EL (cell line): ENCODE measurements around the gene NUDCD3.
"Not testable (repeated sequence)": the region's sequence is repeated elsewhere in the genome, so short reads cannot be mapped to it uniquely, and the experiment has no call there.

Experiments used
- DNase-seq: peaks from one replicate; pipeline ENCODE4 v3.0.0-alpha.2; 2016

NUDCD3 gene

DNA sequence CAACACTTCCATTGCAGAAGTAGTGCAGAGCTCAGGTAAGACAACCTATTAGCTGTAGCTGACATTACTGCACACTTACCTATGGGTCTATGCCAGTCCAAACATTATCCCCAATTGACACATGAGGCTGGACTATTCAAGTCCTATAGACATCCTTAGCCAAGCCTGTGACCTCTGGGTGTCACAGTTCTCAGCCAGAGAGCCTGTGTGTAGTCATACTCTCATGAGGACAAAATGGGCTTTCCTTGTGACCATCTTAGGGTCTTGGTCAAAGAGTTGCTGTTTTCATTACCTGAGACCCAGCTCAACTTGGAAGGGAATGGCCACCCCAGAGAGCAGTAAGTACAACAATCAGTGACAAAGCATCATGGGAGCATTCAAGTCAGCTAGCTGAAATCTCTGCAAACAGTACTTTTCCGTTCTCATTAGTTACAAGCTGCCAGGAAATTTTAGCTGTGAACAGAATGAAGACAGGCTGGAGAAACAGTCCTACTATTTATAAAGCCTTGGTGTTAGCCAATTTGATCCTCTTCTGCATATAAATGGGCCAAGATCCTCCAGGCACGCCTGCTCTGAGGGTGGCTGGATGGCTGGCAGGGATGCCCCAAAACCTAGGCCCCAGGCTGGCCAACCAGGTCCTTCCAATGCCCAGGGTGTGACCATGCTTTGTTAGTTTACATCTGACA lies 44.3 kb downstream of the NUDCD3 start:
- DNase-seq, result no peak

- no peak for DNase-seq
These were observed 49.4 kb downstream of the NUDCD3 start for GRCh38 chr7:44441079-44441478.

DNA sequence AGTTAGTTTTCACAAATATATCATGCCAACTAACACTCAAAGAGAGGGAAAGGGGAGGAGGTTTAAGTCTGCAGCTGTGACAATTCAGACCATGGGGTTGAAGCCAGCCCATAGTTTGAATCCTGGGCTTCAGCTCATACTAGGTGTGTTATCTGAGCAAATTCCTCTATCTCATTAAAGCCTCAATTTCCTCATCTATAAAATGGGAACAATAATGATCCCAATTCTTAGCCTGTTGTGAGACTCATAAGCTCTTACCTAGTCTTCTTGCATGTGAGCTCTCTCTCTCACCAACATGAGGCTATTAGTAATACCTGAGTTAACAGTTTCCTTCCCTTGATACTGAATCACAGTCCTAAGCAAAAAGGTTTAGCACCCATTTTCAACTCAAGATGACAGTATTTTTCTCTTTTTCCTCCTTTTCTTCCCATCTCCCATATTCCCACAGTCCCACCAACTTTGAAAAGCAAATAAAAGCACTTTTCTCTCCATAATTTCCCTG lies 49.8 kb downstream of the NUDCD3 start:
- DNase-seq, result no peak

GRCh38 chr7:44439926-44440325 lies 50.5 kb downstream of the NUDCD3 start:
- DNase-seq, result no peak

GRCh38 chr7:44438816-44439215 lies 51.6 kb downstream of the NUDCD3 start:
- peak; percentile 29 for DNase-seq

DNA sequence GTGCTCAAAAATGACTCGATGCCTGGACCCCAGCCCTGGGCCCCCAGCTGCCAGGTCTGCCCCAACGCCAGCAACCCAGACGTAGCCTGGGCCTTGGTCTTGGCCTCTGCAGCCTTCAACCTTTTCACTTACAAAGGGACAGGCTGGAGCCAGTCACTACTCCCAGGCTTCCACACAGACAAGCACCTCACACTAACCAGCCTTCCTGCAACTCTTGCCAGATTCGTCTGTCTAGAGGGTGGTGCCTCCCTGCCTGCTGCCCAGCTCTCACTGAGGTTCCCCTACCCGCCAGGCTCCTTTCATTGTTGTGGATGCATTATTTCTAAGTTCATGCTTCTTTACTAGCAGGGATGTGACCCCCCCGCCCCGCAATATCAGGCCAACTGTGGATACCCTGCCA lies 56.3 kb downstream of the NUDCD3 start:
- DNase-seq, result no peak

DNA sequence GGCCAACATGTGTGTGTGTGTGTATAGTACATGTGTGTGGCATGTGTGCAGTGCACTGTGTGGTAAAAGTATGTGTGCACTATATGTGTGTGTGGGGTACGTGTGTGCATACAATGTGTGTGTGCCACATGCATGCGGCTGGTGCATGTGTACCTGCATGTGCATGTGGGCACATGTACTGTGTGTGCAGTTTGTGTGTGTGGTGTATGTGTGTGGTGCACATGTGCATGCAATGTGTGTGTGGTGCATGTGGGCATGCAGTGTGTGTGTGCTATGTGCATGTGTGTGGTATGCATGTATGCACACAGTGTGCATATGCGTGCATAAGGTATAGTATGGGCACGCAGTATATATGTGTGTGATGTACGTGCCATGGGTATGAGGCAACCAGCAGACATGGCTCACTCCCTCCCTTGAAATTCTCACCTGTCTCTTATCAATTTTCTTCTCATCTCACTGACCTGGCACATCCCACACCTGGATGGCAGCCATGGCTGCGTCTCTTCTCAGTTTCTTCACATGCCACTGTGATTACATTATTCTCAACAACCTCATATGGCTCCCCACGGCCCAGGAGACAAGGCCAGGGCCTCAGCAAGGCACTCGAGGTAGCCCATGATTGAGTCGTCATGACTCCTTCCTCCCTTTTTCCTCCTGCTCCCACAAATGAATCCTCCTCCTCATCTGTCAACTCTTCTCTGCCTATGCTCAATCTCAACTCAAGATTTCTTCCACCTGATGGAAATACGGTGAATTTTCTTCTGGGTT lies 57.0 kb downstream of the NUDCD3 start:
- no peak for DNase-seq

DNA sequence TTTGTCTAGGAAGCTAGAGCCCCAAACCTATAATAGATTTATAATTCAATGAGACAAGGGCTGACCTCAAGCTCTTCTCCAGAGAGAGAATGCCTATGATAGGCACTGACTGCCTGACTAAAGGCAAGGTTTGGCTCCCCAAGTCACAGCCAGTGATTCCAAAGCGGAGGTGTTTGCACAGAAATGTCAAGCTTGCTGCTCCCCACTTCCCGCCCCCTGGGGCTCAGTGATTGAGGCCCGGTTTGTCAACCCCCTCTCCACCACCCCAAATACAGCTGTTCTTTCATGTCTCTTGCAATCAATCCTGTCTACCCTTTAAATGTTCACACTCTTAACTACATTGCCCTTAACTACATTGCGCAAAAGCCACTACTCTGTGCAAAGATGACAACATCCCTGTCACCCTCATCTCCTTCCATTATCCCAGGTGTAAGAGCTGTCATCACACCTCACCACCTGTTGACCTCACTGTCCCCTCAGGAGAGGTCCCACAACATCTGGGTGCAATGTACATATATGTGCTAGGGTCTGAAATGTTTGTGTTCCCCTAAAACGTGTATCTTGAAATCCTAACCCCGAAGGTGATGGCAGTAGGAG lies 58.0 kb downstream of the NUDCD3 start:
- DNase-seq, result no peak

- DNase-seq, result no peak
These were observed 59.3 kb downstream of the NUDCD3 start for GRCh38 chr7:44431091-44431608.

GRCh38 chr7:44430054-44430453 lies 60.4 kb downstream of the NUDCD3 start:
- no peak for DNase-seq

- DNase-seq, result not testable (repeated sequence)
These were observed 65.7 kb downstream of the NUDCD3 start for GRCh38 chr7:44424762-44425161.

DNA sequence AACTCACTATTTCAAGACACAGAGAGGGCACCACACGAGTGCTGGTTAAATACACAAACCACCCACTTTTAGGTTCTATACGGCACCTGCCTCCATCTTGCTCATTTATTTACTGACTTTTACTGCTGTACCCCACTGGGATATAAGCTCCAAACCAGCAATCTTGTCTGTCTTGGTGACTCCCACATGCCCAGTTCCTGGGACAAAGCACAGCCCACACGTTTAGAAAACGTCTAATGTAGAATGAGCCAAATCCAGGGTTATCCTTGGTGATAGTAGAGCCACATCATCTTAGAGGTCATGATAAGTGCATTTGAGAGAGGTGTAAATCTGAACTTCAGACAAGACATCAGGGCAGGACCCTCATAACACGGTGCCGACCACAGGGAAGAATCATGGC lies 73.5 kb downstream of the NUDCD3 start:
- DNase-seq, result no peak

DNA sequence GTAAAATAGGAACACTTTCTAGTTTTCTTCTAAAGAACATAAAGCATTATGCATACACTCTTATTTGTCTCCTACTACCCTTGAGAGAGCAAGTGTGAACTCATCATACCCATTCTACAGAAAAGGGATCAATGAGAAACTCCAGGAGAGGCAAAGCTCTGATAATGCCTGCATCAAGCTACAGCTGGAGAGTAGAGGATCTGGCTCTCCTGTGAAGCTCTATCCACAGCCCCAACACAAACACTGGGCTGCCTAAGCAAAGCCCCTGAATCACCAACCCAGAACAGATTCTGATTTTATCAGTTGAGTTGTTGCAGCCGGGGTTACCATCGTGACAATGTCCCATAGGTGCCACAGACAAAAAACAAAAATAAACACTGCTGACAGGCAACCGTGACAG lies 74.9 kb downstream of the NUDCD3 start:
- DNase-seq, result peak; percentile 12

GRCh38 chr7:44415047-44415446 lies 75.4 kb downstream of the NUDCD3 start:
- DNase-seq, result peak; percentile 67

DNA sequence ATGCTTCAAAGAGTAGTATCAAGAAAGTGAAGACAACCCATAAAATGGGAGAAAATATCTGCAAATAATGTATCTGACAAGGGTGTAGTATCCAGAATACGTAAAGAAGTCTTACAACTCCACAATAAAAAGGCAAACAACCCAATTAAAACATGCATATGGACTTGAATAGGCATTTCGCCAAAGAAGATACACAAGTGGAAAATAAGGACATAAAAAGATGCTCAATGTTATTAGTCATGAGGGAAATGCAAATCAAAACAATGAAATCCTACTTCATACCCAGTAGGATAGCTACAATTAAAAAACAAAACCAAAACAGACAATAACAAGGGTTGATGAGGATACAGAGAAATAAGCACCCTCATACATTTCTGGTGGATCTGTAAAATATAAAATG lies 79.2 kb downstream of the NUDCD3 start:
- DNase-seq, result peak; percentile 25

- no peak for DNase-seq
These were observed 81.9 kb downstream of the NUDCD3 start for GRCh38 chr7:44408596-44408995.

DNA sequence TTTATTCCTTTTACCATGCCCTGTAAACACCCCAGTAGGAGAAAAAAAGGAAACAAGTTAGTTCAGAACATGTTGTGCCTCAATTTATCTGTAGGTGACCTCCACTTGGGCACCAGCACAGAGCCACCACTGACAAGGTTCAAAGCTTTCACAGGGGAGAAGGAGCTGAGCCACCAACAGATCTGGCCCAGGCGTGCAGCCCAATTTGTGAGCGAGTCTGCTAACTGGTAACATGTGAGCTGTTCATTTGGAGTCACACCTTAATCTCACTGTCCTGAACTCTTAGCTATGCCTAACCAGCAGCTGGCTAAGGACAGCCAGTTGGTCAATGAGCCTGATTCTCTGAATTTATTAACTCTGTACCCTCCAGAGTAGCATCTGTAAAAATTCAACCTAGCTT lies 86.7 kb downstream of the NUDCD3 start:
- DNase-seq, result no peak

GRCh38 chr7:44403176-44403759 lies 87.2 kb downstream of the NUDCD3 start:
- DNase-seq, result no peak

DNA sequence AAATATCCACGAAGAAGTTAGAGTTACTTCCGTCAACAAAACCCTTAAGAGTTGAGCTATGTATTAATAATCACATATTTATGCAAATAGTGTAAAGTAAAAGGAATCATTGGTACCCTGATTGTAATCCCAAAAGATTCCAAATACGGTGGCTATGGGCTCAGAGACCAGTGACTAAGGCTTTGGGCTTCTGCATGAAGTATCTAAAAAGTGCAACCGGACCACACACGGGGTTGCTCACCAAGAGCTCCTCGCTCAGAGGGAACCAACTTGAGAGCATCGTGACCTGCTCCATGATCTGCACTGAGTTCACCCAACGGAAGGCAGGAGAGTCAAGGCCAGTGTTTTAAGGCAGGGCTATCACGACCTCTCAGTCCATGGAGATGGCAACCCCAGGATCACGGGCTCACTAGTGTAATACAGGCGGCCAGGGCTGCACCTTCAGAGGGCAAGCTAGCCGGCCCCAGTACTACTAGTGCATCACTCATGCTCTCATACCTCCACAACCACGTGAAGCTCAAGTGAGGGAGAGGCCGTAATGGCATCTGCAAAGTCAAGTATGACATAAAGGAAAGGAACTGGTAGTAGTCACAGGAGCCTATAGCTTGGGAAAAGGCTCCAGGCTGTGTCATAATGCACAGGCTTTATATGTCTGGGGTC lies 87.9 kb downstream of the NUDCD3 start:
- no peak for DNase-seq

- DNase-seq, result no peak
These were observed 88.8 kb downstream of the NUDCD3 start for GRCh38 chr7:44401692-44402091.

GRCh38 chr7:44400033-44400511 lies 90.4 kb downstream of the NUDCD3 start:
- no peak for DNase-seq

DNA sequence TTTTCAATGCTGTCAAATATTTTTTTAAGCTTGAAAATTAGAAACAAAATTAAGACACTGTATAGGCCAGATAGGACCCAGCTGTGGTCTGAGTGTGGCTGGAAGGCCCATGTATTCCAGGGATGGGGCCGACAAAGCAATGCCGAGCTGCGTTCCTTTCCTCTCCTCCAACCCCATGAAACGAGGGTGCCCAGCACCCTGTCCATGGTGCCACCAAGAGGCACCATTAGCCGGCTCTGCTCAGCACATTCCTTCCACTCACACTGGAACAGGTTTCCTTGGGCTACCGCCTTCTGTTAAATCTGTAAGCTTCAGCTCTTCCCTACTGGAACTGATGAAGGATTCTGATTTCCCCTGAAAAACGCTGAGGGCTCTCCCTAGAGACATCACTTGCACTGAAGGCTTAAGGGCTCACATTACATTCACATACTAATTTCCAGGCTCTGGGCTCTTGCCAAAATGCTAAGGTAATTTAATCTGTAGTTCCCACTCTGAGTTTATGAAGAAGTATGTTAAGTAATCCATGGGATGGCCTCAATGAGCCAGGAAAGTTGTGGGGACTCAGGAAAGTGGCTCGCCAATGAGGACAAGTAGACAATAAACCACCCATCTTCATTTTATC lies 91.4 kb downstream of the NUDCD3 start:
- DNase-seq, result no peak
